Small intestine (tissue), 7 donors: ENCODE results near the gene EEA1. TPM values are rescaled to one million over a fixed set of nuclear protein-coding genes. Genes with fewer than 3 reads are reported as not detected.

Source experiments
- DNase-seq, 2 donors: peaks; one replicate each; pipeline versions ENCODE4 v3.0.0 to v3.0.0-alpha.2; 2013
- FAIRE-seq: peaks from 2 replicates; lab custom pipeline; 2012; peaks lifted over from hg19 to GRCh38; lab: Jason Lieb, UNC
- H3K27ac ChIP-seq, 3 donors: one replicate each; pipeline ENCODE4 v1.5.1; 2013; ENCODE audit warnings: low read length in 2 of 3, mild to moderate bottlenecking in 2 of 3, control low read depth in 1 of 3, inconsistent platforms in 1 of 3, low read depth in 1 of 3, moderate library complexity in 1 of 3
- H3K27me3 ChIP-seq, 3 donors: one replicate each; pipeline ENCODE4 v1.6.1; 2013; ENCODE audit warnings: low read length in 3 of 3, inconsistent platforms in 1 of 3; ENCODE audit not compliant: control insufficient read depth in 3 of 3, insufficient read depth in 3 of 3
- H3K36me3 ChIP-seq, 3 donors: one replicate each; pipeline ENCODE4 v1.6.1; 2013; ENCODE audit warnings: low read length in 3 of 3, inconsistent platforms in 1 of 3, low read depth in 1 of 3, mild to moderate bottlenecking in 1 of 3, moderate library complexity in 1 of 3; ENCODE audit not compliant: control insufficient read depth in 3 of 3, insufficient read depth in 2 of 3
- H3K4me1 ChIP-seq, 3 donors: one replicate each; pipeline ENCODE4 v1.6.1; 2013; ENCODE audit warnings: low read length in 2 of 3, inconsistent platforms in 1 of 3, low read depth in 1 of 3, mild to moderate bottlenecking in 1 of 3, moderate library complexity in 1 of 3; ENCODE audit not compliant: control insufficient read depth in 3 of 3, insufficient read depth in 2 of 3
- H3K4me3 ChIP-seq, 3 donors: one replicate each; pipeline ENCODE4 v1.5.1; 2013; ENCODE audit warnings: low read length in 3 of 3, control low read depth in 1 of 3, inconsistent platforms in 1 of 3, low read depth in 1 of 3, mild to moderate bottlenecking in 1 of 3, moderate library complexity in 1 of 3
- H3K9me3 ChIP-seq, 2 donors: one replicate each; pipeline ENCODE4 v1.6.1; 2013; ENCODE audit warnings: low read depth in 1 of 2, low read length in 1 of 2; ENCODE audit not compliant: control insufficient read depth in 2 of 2, insufficient read depth in 1 of 2
- WGBS, 3 donors: extraction: QIAGEN DNeasy Blood & Tissue Kit; methylation state at CpG; one replicate each; pipeline ENCODE4 v1.1.7; 2013; 5-methylcytosine and 5-hydroxymethylcytosine counted together
- polyA plus RNA-seq, 4 donors: library from polyadenylated mRNA; stranded (reverse) in 3 of 4; unstranded in 1 of 4; fragments of 200-250 nt in 3 of 4; fragments of 120-200 nt in 1 of 4; gene quantifications; one replicate each; pipeline versions ENCODE4 v1.2.1 to v1.2.3, GENCODE V29; 2013
- donor health status: healthy with polysubstance abuse.
- donor health status: control.
- donor health status: control.
- donor health status: Bipolar disorder and iron deficiency.
- donor health status: healthy.

The EEA1 gene
- polyA plus RNA-seq, 4 donors, result 3.0 to 15.6 (median 3.7) TPM

DNA sequence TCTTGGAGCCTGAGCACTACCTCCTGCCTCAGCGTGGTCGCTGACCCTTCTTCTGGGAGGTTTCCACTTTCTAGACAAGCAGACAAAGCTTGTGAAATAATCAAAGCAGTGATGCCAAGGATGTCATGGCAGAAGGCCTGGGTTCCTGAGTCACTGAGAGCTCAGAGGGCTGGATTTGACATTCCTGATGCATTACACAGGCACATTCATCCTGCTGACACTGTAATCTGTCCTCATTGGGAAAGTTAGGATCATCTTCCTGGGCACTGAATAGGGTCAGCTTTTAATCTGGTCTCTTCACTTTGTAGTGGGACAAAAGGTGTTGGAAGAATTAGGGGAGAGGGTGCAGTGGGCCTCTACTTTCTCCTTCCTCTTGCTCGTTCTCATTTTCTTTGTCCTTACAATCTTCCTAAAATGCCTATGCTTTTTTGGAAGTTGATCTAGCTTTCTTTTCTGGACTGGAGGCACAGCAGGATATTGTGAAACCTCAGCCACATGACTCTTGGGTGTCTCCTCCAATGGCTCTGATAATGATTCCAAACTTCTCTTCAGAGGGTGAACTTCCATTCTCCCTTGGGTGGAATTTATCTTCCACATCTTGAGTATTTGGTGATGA, 29.6 kb downstream of the EEA1 start:
- FAIRE-seq, result no peak
- 51 to 84% (median 78%) methylated on average over 3 of the region's 3 CpGs for WGBS, 3 donors

GRCh38 chr12:92898755-92899154, 30.3 kb downstream of the EEA1 start:
- H3K27ac ChIP-seq, result peak overlapping the region in 1 of 3 donors; percentile 54
- no peak for FAIRE-seq

More for the DNA sequence above, 29.6 kb downstream of the EEA1 start:
- Histone ChIP-seq H3K27ac (peak overlapping the region in 1 of 3 donors; percentile 64), H3K4me1 (no peaks in the 10 kb centered on the region), H3K27me3 (no peaks in the 10 kb centered on the region), H3K4me3 (no peak overlapping the region), H3K9me3 (no peaks in the 10 kb centered on the region), H3K36me3 (peaks cover 0 to 7% (median 0%) of the 10 kb centered on the region in 3 donors)
- DNase-seq, result peak in 1 of 2 donors; percentile 44

GRCh38 chr12:92897844-92898243, 31.3 kb downstream of the EEA1 start:
- DNase-seq (no peak), FAIRE-seq (no peak)
- Histone ChIP-seq H3K36me3 (peaks cover 0 to 7% (median 0%) of the 10 kb centered on the region in 3 donors), H3K4me3 (no peak overlapping the region), H3K9me3 (no peaks in the 10 kb centered on the region), H3K27ac (no peak overlapping the region), H3K27me3 (no peaks in the 10 kb centered on the region), H3K4me1 (no peaks in the 10 kb centered on the region)
- 92 to 95% (median 95%) methylated on average over 5 of the region's 5 CpGs for WGBS, 3 donors

More at GRCh38 chr12:92898755-92899154, 30.3 kb downstream of the EEA1 start:
- Histone ChIP-seq H3K4me1 (no peaks in the 10 kb centered on the region), H3K36me3 (peaks cover 0 to 7% (median 0%) of the 10 kb centered on the region in 3 donors), H3K27me3 (no peaks in the 10 kb centered on the region), H3K9me3 (no peaks in the 10 kb centered on the region), H3K4me3 (no peak overlapping the region)
- DNase-seq, result no peak

DNA sequence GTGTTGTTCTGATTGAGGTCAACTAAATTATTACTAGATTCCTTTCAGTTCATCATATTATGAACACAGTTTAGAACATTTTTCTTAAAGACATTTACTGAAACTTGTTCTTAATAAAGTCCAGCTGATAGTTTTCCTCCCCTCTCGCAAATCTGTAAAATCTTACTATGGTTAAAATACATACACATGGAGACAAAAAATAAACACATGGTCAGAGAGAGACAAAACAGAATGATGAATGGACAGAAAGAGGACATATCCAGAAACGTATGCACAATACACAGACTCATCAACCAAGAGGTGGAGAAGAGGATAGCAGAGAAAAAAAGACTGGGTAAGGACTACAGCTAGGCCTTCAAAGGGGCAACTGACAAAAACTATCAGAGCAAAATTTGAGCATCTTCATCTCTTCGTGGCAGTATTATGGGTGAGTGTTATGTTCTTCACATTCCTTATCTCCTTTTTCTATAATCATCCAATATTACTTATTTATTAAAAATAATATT, 38.4 kb downstream of the EEA1 start:
- FAIRE-seq (no peak), DNase-seq (no peak)
- H3K36me3 ChIP-seq, result peaks cover 0 to 9% (median 2%) of the 10 kb centered on the region in 3 donors
- H3K27me3 ChIP-seq, result no peaks in the 10 kb centered on the region
- H3K27ac ChIP-seq, result no peak overlapping the region
- no peaks in the 10 kb centered on the region for H3K4me1 ChIP-seq
- no peak overlapping the region for H3K4me3 ChIP-seq
- no peaks in the 10 kb centered on the region for H3K9me3 ChIP-seq
- 85 to 96% (median 90%) methylated on average over 3 of the region's 3 CpGs for WGBS, 3 donors

- peaks cover 0 to 2% of the 10 kb centered on the region in 2 donors for H3K9me3 ChIP-seq
- H3K4me3 ChIP-seq, result no peak overlapping the region
- no peaks in the 10 kb centered on the region for H3K4me1 ChIP-seq
- H3K36me3 ChIP-seq, result peaks cover 0 to 9% (median 2%) of the 10 kb centered on the region in 3 donors
- no peaks in the 10 kb centered on the region for H3K27me3 ChIP-seq
- H3K27ac ChIP-seq, result no peak overlapping the region
- FAIRE-seq (no peak), DNase-seq (peak in 1 of 2 donors; percentile 13)
- 62% methylated on average over 2 of the region's 2 CpGs; no CpG with 5 or more reads in 2 of the 3 donors for WGBS, 3 donors
Observed at GRCh38 chr12:92886131-92886530, 43.0 kb downstream of the EEA1 start.

DNA sequence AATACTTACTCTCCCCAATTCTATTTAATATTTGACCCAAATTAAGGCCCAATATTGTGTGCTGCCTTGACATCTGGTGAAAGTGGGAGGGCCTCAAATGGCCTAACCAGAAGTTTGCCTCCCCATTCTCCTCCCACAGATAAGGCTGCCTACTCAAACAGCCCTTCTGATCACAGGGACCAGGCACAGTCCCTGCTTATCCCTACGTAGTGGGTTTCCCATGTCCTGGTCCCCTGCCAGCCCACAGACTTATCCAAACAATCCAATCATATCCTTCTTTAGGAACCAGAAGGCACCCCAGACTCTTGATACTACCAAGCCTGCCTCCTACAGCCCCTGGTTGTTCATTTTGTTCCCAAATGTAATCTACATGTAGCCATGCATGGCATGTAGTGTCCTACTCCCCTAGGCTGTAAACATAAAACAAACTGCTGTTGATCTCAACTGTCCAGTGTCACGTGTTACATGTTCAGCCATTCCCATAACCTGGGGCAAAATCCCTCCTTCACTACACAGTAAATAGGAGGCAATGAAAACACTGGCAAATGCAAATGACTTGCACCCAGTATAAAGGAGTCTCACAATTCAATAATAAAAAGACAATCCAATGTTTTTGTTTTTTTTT, 49.3 kb downstream of the EEA1 start:
- FAIRE-seq (no peak), DNase-seq (no peak)
- Histone ChIP-seq H3K36me3 (peaks cover 0 to 24% (median 0%) of the 10 kb centered on the region in 3 donors), H3K27me3 (no peaks in the 10 kb centered on the region), H3K4me3 (no peak overlapping the region), H3K9me3 (peaks cover 0 to 15% of the 10 kb centered on the region in 2 donors), H3K4me1 (no peaks in the 10 kb centered on the region), H3K27ac (no peak overlapping the region)
- 88 to 98% (median 89%) methylated on average over 2 of the region's 2 CpGs for WGBS, 3 donors

DNA sequence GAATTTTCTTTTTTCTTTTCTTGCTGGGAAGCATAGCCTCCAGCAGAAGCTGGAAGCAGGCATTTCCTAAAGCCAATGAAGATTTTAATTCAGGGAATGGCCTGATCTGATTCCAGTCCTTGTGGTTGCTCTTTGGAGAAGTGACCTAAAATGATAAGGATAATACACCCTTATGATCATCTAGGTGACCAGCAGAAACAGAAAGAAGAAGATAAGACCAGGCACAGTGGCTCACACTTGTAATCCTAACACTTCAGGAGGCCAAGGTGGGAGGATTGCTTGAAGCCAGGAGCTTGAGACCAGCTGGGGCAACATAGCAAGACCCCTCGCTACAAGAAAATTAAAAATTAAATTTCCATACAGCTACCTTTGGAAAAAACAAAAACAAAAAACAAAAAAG, 51.2 kb downstream of the EEA1 start:
- DNase-seq, result no peak
- WGBS, 3 donors, result 91 to 96% (median 95%) methylated on average over 1 of the region's 1 CpG
- peaks cover 0 to 15% of the 10 kb centered on the region in 2 donors for H3K9me3 ChIP-seq
- no peak overlapping the region for H3K4me3 ChIP-seq
- H3K4me1 ChIP-seq, result no peaks in the 10 kb centered on the region
- no peaks in the 10 kb centered on the region for H3K27me3 ChIP-seq
- H3K27ac ChIP-seq, result no peak overlapping the region
- peaks cover 0 to 24% (median 0%) of the 10 kb centered on the region in 3 donors for H3K36me3 ChIP-seq
- FAIRE-seq, result no peak

- no peaks in the 10 kb centered on the region for H3K4me1 ChIP-seq
- no peak overlapping the region for H3K27ac ChIP-seq
- WGBS, 3 donors, result 92 to 96% (median 94%) methylated on average over 3 of the region's 3 CpGs
- H3K9me3 ChIP-seq, result peaks cover 0 to 15% of the 10 kb centered on the region in 2 donors
- DNase-seq (no peak), FAIRE-seq (no peak)
- no peak overlapping the region for H3K4me3 ChIP-seq
- no peaks in the 10 kb centered on the region for H3K27me3 ChIP-seq
- peaks cover 0 to 24% (median 0%) of the 10 kb centered on the region in 3 donors for H3K36me3 ChIP-seq
Observed at GRCh38 chr12:92876496-92876895, 52.6 kb downstream of the EEA1 start.
